GM12801 (cell line): ENCODE measurements around the gene HAUS5.

Experiments
- CTCF ChIP-seq: IDR thresholded peaks from one replicate; pipeline ENCODE4 v1.5.1; 2011; ENCODE audit warnings: control low read depth; ENCODE audit not compliant: insufficient read length; ENCODE audit errors: extremely low read depth

HAUS5 gene

GRCh38 chr19:35669974-35670373 lies 57.4 kb downstream of the HAUS5 start:
- no peak for TF ChIP-seq CTCF

GRCh38 chr19:35670686-35671085 lies 58.2 kb downstream of the HAUS5 start:
- TF ChIP-seq CTCF, result no peak

- no peak for TF ChIP-seq CTCF
These were observed 59.3 kb downstream of the HAUS5 start for GRCh38 chr19:35671818-35672217.

- no peak for TF ChIP-seq CTCF
These were observed 60.7 kb downstream of the HAUS5 start for GRCh38 chr19:35673121-35673804.
